ENCODE measurements around the gene SHISA2.

The SHISA2 gene

GRCh38 chr13:26017932-26018665 lies 33.7 kb downstream of the SHISA2 start:
- no peak for DNase-seq (ENCODE audit: low spot score)

- no peak for DNase-seq (ENCODE audit: low spot score)
Measured at GRCh38 chr13:26017196-26017921, 34.5 kb downstream of the SHISA2 start.

GRCh38 chr13:26016189-26016588 lies 35.6 kb downstream of the SHISA2 start:
- DNase-seq (ENCODE audit: low spot score), result no peak

GRCh38 chr13:26015271-26016125 lies 36.3 kb downstream of the SHISA2 start:
- no peak for DNase-seq (ENCODE audit: low spot score)

GRCh38 chr13:26012995-26013394 lies 38.8 kb downstream of the SHISA2 start:
- DNase-seq (ENCODE audit: low spot score), result no peak

- DNase-seq (ENCODE audit: low spot score), result no peak
Measured at GRCh38 chr13:26011996-26012821, 39.6 kb downstream of the SHISA2 start.

- DNase-seq (ENCODE audit: low spot score), result no peak
Measured at GRCh38 chr13:26011208-26011573, 40.6 kb downstream of the SHISA2 start.

GRCh38 chr13:26010487-26011207 lies 41.2 kb downstream of the SHISA2 start:
- DNase-seq (ENCODE audit: low spot score), result no peak

- no peak for DNase-seq (ENCODE audit: low spot score)
Measured at GRCh38 chr13:26007261-26008125, 44.3 kb downstream of the SHISA2 start.

All from NAMALWA (cell line).